NOMO-1 (cell line): ENCODE data around the gene SIK3.

Experiments used
- DNase-seq, 2 experiments: peaks; one replicate each; lab custom pipeline; 2025; ENCODE audit not compliant: unreplicated experiment in 2 of 2; lab: John Stamatoyannopoulos, UW

The SIK3 gene

GRCh38 chr11:116976941-116977570 lies 121.2 kb downstream of the SIK3 start:
- no peak for DNase-seq

GRCh38 chr11:116975661-116976060 lies 122.6 kb downstream of the SIK3 start:
- DNase-seq: no peak

- DNase-seq: no peak
Observed at GRCh38 chr11:116973270-116973669, 125.0 kb downstream of the SIK3 start.

GRCh38 chr11:116972691-116973090 lies 125.5 kb downstream of the SIK3 start:
- DNase-seq: no peak

GRCh38 chr11:116970485-116971292 lies 127.5 kb downstream of the SIK3 start:
- DNase-seq: no peak

GRCh38 chr11:116969694-116970093 lies 128.5 kb downstream of the SIK3 start:
- DNase-seq: no peak

GRCh38 chr11:116964269-116964668 lies 134.0 kb downstream of the SIK3 start:
- DNase-seq: no peak

GRCh38 chr11:116963813-116964212 lies 134.4 kb downstream of the SIK3 start:
- no peak for DNase-seq

GRCh38 chr11:116962108-116962507 lies 136.1 kb downstream of the SIK3 start:
- no peak for DNase-seq

- DNase-seq: no peak
Observed at GRCh38 chr11:116960930-116961329, 137.3 kb downstream of the SIK3 start.

- no peak for DNase-seq
Observed at GRCh38 chr11:116958246-116958645, 140.0 kb downstream of the SIK3 start.

GRCh38 chr11:116955949-116956348 lies 142.3 kb downstream of the SIK3 start:
- DNase-seq: no peak

GRCh38 chr11:116955548-116955947 lies 142.7 kb downstream of the SIK3 start:
- DNase-seq: no peak

GRCh38 chr11:116953530-116954285 lies 144.5 kb downstream of the SIK3 start:
- DNase-seq: no peak

GRCh38 chr11:116951762-116952161 lies 146.5 kb downstream of the SIK3 start:
- no peak for DNase-seq

- DNase-seq: no peak
Observed at GRCh38 chr11:116950210-116950609, 148.0 kb downstream of the SIK3 start.

GRCh38 chr11:116948391-116948790 lies 149.8 kb downstream of the SIK3 start:
- peak; percentile 40 to 71 for DNase-seq

GRCh38 chr11:116946414-116946813 lies 151.8 kb downstream of the SIK3 start:
- DNase-seq: no peak

GRCh38 chr11:116939499-116939898 lies 158.7 kb downstream of the SIK3 start:
- no peak for DNase-seq

- peak in 1 of 2 experiments; percentile 63 for DNase-seq
Observed at GRCh38 chr11:116938471-116939070, 159.7 kb downstream of the SIK3 start.

- DNase-seq: no peak
Observed at GRCh38 chr11:116936754-116937446, 161.3 kb downstream of the SIK3 start.
